Activated CD8-positive, alpha-beta T cell treated with anti-CD3 and anti-CD28 coated beads, Interleukin-2, amount 10 ng/mL, durations not matched to agents 7 days and 5 days (primary cell): Measurements from ENCODE around the gene TMEM98. TPM values are rescaled to one million over a fixed set of nuclear protein-coding genes. Genes with fewer than 3 reads are reported as not detected.

Source experiments
- ATAC-seq: fragments of 150-1000 bp; cut with Tn5 transposase; one replicate; pipeline ENCODE4 v1.10.0; 2021; ENCODE audit warnings: moderate library complexity
- CTCF ChIA-PET: fragments of 350-600 bp; sonication (Branson Sonifier 250); formaldehyde crosslinking; loops from one replicate; lab custom pipeline; 2021; ENCODE audit warnings: antibody characterized with exemption; lab: Charles Lee
- POLR2A ChIA-PET: fragments of 350-600 bp; sonication (Branson Sonifier 250); formaldehyde crosslinking; loops from one replicate; lab custom pipeline; 2021; ENCODE audit warnings: antibody characterized with exemption; lab: Charles Lee
- DNase-seq: peaks from one replicate; pipeline ENCODE4 v3.0.0-alpha.2; 2020
- H3K27ac Mint-ChIP-seq: one replicate; pipeline ENCODE4 v1.8.0; 2021; ENCODE audit warnings: mild to moderate bottlenecking, mixed read lengths
- H3K27me3 Mint-ChIP-seq: one replicate; pipeline ENCODE4 v1.8.0; 2021; ENCODE audit warnings: low read depth, mixed read lengths
- H3K36me3 Mint-ChIP-seq: one replicate; pipeline ENCODE4 v1.8.0; 2021; ENCODE audit warnings: low read depth, mixed read lengths
- H3K4me1 Mint-ChIP-seq: one replicate; pipeline ENCODE4 v1.8.0; 2021; ENCODE audit warnings: low read depth, mixed read lengths
- H3K4me3 Mint-ChIP-seq: one replicate; pipeline ENCODE4 v1.8.0; 2021; ENCODE audit warnings: mild to moderate bottlenecking, mixed read lengths
- H3K9me3 Mint-ChIP-seq: one replicate; pipeline ENCODE4 v1.8.0; 2022; ENCODE audit warnings: mixed read lengths; ENCODE audit not compliant: insufficient read depth
- total RNA-seq, 2 experiments: library from RNA; stranded (reverse); gene quantifications; one replicate each; pipeline ENCODE4 v1.2.3, GENCODE V29; 2021

Gene TMEM98
- total RNA-seq, 2 experiments from 2014 or later = not detected

- Mint-ChIP-seq H3K27ac (no peak overlapping the region), H3K4me1 (peaks cover 14% of the 10 kb centered on the region), H3K9me3 (peaks cover 4% of the 10 kb centered on the region), H3K36me3 (no peaks in the 10 kb centered on the region), H3K4me3 (no peak overlapping the region), H3K27me3 (peaks cover 28% of the 10 kb centered on the region)
- no peak for DNase-seq
- no peak for ATAC-seq
- ChIA-PET CTCF (interaction anchor here (0.9 to 1.4 kb wide), 3 partner anchors 10 to 116 kb away, joined by 3 to 4 read pairs (median 3); partner anchors contain the start of gene MYO1D), POLR2A (no interaction called here)
These were observed 28.5 kb upstream of the TMEM98 start for GRCh38 chr17:32899236-32900013.

- Mint-ChIP-seq H3K9me3 (peaks cover 4% of the 10 kb centered on the region), H3K36me3 (no peaks in the 10 kb centered on the region), H3K27ac (no peak overlapping the region), H3K27me3 (peaks cover 38% of the 10 kb centered on the region), H3K4me1 (peaks cover 20% of the 10 kb centered on the region), H3K4me3 (no peak overlapping the region)
- DNase-seq = no peak
- ChIA-PET POLR2A (no interaction called here), CTCF (interaction anchor here (1.0 kb wide), 1 partner anchor 24 kb away, joined by 3 read pairs; no protein-coding TSS in a partner anchor)
- no peak for ATAC-seq
These were observed 26.2 kb upstream of the TMEM98 start for GRCh38 chr17:32901743-32902142.

- no peaks in the 10 kb centered on the region for H3K36me3 Mint-ChIP-seq
- no peak overlapping the region for H3K4me3 Mint-ChIP-seq
- peaks cover 4% of the 10 kb centered on the region for H3K9me3 Mint-ChIP-seq
- H3K27ac Mint-ChIP-seq = no peak overlapping the region
- ChIA-PET POLR2A (no interaction called here), CTCF (interaction anchor here (1.0 to 3.3 kb wide), 3 partner anchors 9 to 121 kb away, joined by 5 to 23 read pairs (median 6); partner anchors contain the start of gene MYO1D)
- H3K4me1 Mint-ChIP-seq = peaks cover 20% of the 10 kb centered on the region
- DNase-seq (peak; percentile 39), ATAC-seq (peak; percentile 53)
- peaks cover 32% of the 10 kb centered on the region for H3K27me3 Mint-ChIP-seq
These were observed 23.9 kb upstream of the TMEM98 start for GRCh38 chr17:32903774-32904673.

- no peak overlapping the region for H3K27ac Mint-ChIP-seq
- no peak for DNase-seq
- H3K27me3 Mint-ChIP-seq = peaks cover 41% of the 10 kb centered on the region
- peaks cover 4% of the 10 kb centered on the region for H3K9me3 Mint-ChIP-seq
- no peak overlapping the region for H3K4me3 Mint-ChIP-seq
- H3K36me3 Mint-ChIP-seq = no peaks in the 10 kb centered on the region
- peaks cover 20% of the 10 kb centered on the region for H3K4me1 Mint-ChIP-seq
- POLR2A ChIA-PET = no interaction called here
- CTCF ChIA-PET = interaction anchor here (1.0 to 3.3 kb wide), 2 partner anchors 28 to 122 kb away, joined by 6 to 23 read pairs; partner anchors contain the start of gene MYO1D
- no peak for ATAC-seq
These were observed 23.1 kb upstream of the TMEM98 start for GRCh38 chr17:32904891-32905290.

- Mint-ChIP-seq H3K27me3 (peaks cover 42% of the 10 kb centered on the region), H3K36me3 (no peaks in the 10 kb centered on the region), H3K27ac (no peak overlapping the region), H3K4me3 (no peak overlapping the region), H3K4me1 (peaks cover 20% of the 10 kb centered on the region), H3K9me3 (no peaks in the 10 kb centered on the region)
- ATAC-seq = no peak
- DNase-seq = no peak
- ChIA-PET CTCF (interaction anchor here (1.1 to 5.0 kb wide), 3 partner anchors 9 to 124 kb away, joined by 3 to 58 read pairs (median 5); partner anchors contain the start of gene MYO1D), POLR2A (no interaction called here)
These were observed 20.4 kb upstream of the TMEM98 start for GRCh38 chr17:32907583-32907982.

GRCh38 chr17:32909787-32910369 lies 18.1 kb upstream of the TMEM98 start:
- Mint-ChIP-seq H3K36me3 (no peaks in the 10 kb centered on the region), H3K4me1 (peaks cover 12% of the 10 kb centered on the region), H3K9me3 (no peaks in the 10 kb centered on the region), H3K27ac (no peak overlapping the region), H3K4me3 (no peak overlapping the region), H3K27me3 (peaks cover 38% of the 10 kb centered on the region)
- DNase-seq (peak; percentile 75), ATAC-seq (peak; percentile 87)
- CTCF ChIA-PET = interaction anchor here (0.7 to 5.0 kb wide), 12 partner anchors 10 to 127 kb away, joined by 3 to 58 read pairs (median 3); partner anchors contain the start of gene MYO1D
- POLR2A ChIA-PET = interaction anchor here (1.2 kb wide), 1 partner anchor 33 kb away, joined by 4 read pairs; the partner anchor contains the start of gene MYO1D

GRCh38 chr17:32910769-32911168 lies 17.2 kb upstream of the TMEM98 start:
- Mint-ChIP-seq H3K4me3 (no peak overlapping the region), H3K27me3 (peaks cover 33% of the 10 kb centered on the region), H3K4me1 (peaks cover 19% of the 10 kb centered on the region), H3K9me3 (no peaks in the 10 kb centered on the region), H3K27ac (no peak overlapping the region), H3K36me3 (no peaks in the 10 kb centered on the region)
- ChIA-PET POLR2A (no interaction called here), CTCF (interaction anchor here (1.3 to 5.0 kb wide), 5 partner anchors 15 to 128 kb away, joined by 4 to 58 read pairs (median 13); partner anchors contain the start of gene MYO1D)
- DNase-seq = no peak
- ATAC-seq = no peak

- Mint-ChIP-seq H3K4me3 (no peak overlapping the region), H3K9me3 (no peaks in the 10 kb centered on the region), H3K27ac (no peak overlapping the region), H3K36me3 (no peaks in the 10 kb centered on the region), H3K4me1 (peaks cover 32% of the 10 kb centered on the region), H3K27me3 (peaks cover 25% of the 10 kb centered on the region)
- ATAC-seq = no peak
- DNase-seq = no peak
- POLR2A ChIA-PET = no interaction called here
- CTCF ChIA-PET = interaction anchor here (1.1 to 2.4 kb wide), 5 partner anchors 8 to 469 kb away, joined by 3 to 13 read pairs (median 5); partner anchors contain the start of gene MYO1D
These were observed 15.6 kb upstream of the TMEM98 start for GRCh38 chr17:32912218-32912897.

GRCh38 chr17:32913593-32913992 lies 14.4 kb upstream of the TMEM98 start:
- H3K9me3 Mint-ChIP-seq = no peaks in the 10 kb centered on the region
- H3K27me3 Mint-ChIP-seq = peaks cover 18% of the 10 kb centered on the region
- DNase-seq = no peak
- CTCF ChIA-PET = interaction anchor here (2.0 to 3.5 kb wide), 3 partner anchors 10 to 130 kb away, joined by 5 to 28 read pairs (median 9); partner anchors contain the start of gene MYO1D
- POLR2A ChIA-PET = no interaction called here
- ATAC-seq = no peak
- no peak overlapping the region for H3K27ac Mint-ChIP-seq
- H3K36me3 Mint-ChIP-seq = no peaks in the 10 kb centered on the region
- H3K4me1 Mint-ChIP-seq = peaks cover 37% of the 10 kb centered on the region
- no peak overlapping the region for H3K4me3 Mint-ChIP-seq

GRCh38 chr17:32914181-32914580 lies 13.8 kb upstream of the TMEM98 start:
- DNase-seq = no peak
- no peak overlapping the region for H3K27ac Mint-ChIP-seq
- H3K36me3 Mint-ChIP-seq = no peaks in the 10 kb centered on the region
- no peak for ATAC-seq
- POLR2A ChIA-PET = no interaction called here
- no peak overlapping the region for H3K4me3 Mint-ChIP-seq
- peaks cover 37% of the 10 kb centered on the region for H3K4me1 Mint-ChIP-seq
- CTCF ChIA-PET = interaction anchor here (1.4 to 3.5 kb wide), 4 partner anchors 10 to 131 kb away, joined by 3 to 28 read pairs (median 7); partner anchors contain the start of gene MYO1D
- no peaks in the 10 kb centered on the region for H3K9me3 Mint-ChIP-seq
- H3K27me3 Mint-ChIP-seq = peaks cover 13% of the 10 kb centered on the region
